Hepatocyte (in vitro differentiated cells): Measurements from ENCODE around the gene CD58. TPM values are rescaled to one million over a fixed set of nuclear protein-coding genes. Genes with fewer than 3 reads are reported as not detected.
"Not testable (repeated sequence)": the region's sequence is repeated elsewhere in the genome, so short reads cannot be mapped to it uniquely, and the experiment has no call there.

Experiments used
- DNase-seq: peaks from one replicate; pipeline ENCODE4 v3.0.0-alpha.2; 2016; ENCODE audit warnings: low spot score
- H2AFZ ChIP-seq: fragments of 200-600 bp; sonication (generic); 2 replicates; pipeline ENCODE4 v1.6.0; 2016; ENCODE audit warnings: antibody characterized with exemption, mild to moderate bottlenecking
- H3K27ac ChIP-seq: fragments of 200-600 bp; sonication (generic); 2 replicates; pipeline ENCODE4 v1.5.1; 2016; ENCODE audit warnings: mild to moderate bottlenecking
- H3K27me3 ChIP-seq: fragments of 200-600 bp; sonication (generic); 2 replicates; pipeline ENCODE4 v1.6.1; 2016
- H3K36me3 ChIP-seq: fragments of 200-600 bp; sonication (generic); replicated peaks from 2 replicates; pipeline ENCODE4 v1.5.1; 2016; ENCODE audit warnings: low read depth; ENCODE audit not compliant: insufficient read depth
- H3K4me1 ChIP-seq: fragments of 200-600 bp; sonication (generic); 2 replicates; pipeline ENCODE4 v1.5.1; 2016; ENCODE audit warnings: mild to moderate bottlenecking, moderate library complexity; ENCODE audit not compliant: insufficient read depth
- H3K4me2 ChIP-seq: fragments of 200-600 bp; sonication (generic); 2 replicates; pipeline ENCODE4 v1.6.0; 2016
- H3K4me3 ChIP-seq: fragments of 200-600 bp; sonication (generic); 2 replicates; pipeline ENCODE4 v1.5.1; 2016; ENCODE audit warnings: mild to moderate bottlenecking
- H3K79me2 ChIP-seq: fragments of 200-600 bp; sonication (generic); 2 replicates; pipeline ENCODE4 v1.6.0; 2017; ENCODE audit warnings: mild to moderate bottlenecking
- H3K9me2 ChIP-seq: fragments of 200-600 bp; sonication (generic); replicated peaks from 2 replicates; pipeline ENCODE4 v1.6.0; 2017; ENCODE audit warnings: mild to moderate bottlenecking; ENCODE audit not compliant: insufficient read depth
- H3K9me3 ChIP-seq: fragments of 200-600 bp; sonication (generic); 2 replicates; pipeline ENCODE4 v1.5.1; 2016; ENCODE audit warnings: low read depth, mild to moderate bottlenecking
- H4K20me1 ChIP-seq: fragments of 200-600 bp; sonication (generic); 2 replicates; pipeline ENCODE4 v1.6.0; 2016; ENCODE audit warnings: mild to moderate bottlenecking; ENCODE audit not compliant: insufficient read depth, poor library complexity, severe bottlenecking
- CTCF ChIP-seq: fragments of 200-600 bp; sonication (generic); IDR thresholded peaks from 2 replicates; pipeline ENCODE4 v1.5.1; 2016; ENCODE audit warnings: antibody characterized with exemption, mild to moderate bottlenecking; ENCODE audit not compliant: poor library complexity
- WGBS: methylation state at CpG from one replicate; pipeline ENCODE4 v1.1.6; 2016; ENCODE audit warnings: low lambda C conversion rate; ENCODE audit errors: missing lambda C conversion rate; 5-methylcytosine and 5-hydroxymethylcytosine counted together
- polyA plus RNA-seq: library from polyadenylated mRNA; unstranded; fragments of >200 nt; fragmentation: Nextera tagmentation; extraction: Ambion mirVana; gene quantifications from 2 replicates; pipeline ENCODE4 v1.2.1, GENCODE V29; 2016
- total RNA-seq: library from RNA; depleted of rRNA; stranded (reverse); fragments of >200 nt; gene quantifications from 2 replicates; pipeline ENCODE4 v1.2.3, GENCODE V29; 2014

Gene CD58
- total and polyA plus RNA-seq, 2 experiments from 2014 or later, result 14.4 to 26.9 TPM

GRCh38 chr1:116597388-116597787 lies 26.6 kb upstream of the CD58 start:
- H3K79me2 ChIP-seq, H2AFZ ChIP-seq, H3K36me3 ChIP-seq, DNase-seq, H3K27me3 ChIP-seq, H4K20me1 ChIP-seq, H3K9me3 ChIP-seq, H3K4me1 ChIP-seq, H3K4me3 ChIP-seq, H3K9me2 ChIP-seq: not testable (repeated sequence)
- WGBS, result 50% methylated on average over 2 of the region's 2 CpGs
- Histone ChIP-seq H3K4me2 (peak overlapping the region; percentile 40), H3K27ac (peak overlapping the region; percentile 81)

- Histone ChIP-seq H3K27ac (peak overlapping the region; percentile 42), H3K4me2 (peak overlapping the region; percentile 65)
- H3K27me3 ChIP-seq, H3K4me3 ChIP-seq, H3K9me2 ChIP-seq, H3K36me3 ChIP-seq, H3K79me2 ChIP-seq, H2AFZ ChIP-seq, H3K4me1 ChIP-seq, H3K9me3 ChIP-seq, DNase-seq, H4K20me1 ChIP-seq: not testable (repeated sequence)
- 66% methylated on average over 5 of the region's 5 CpGs for WGBS
These were observed 26.0 kb upstream of the CD58 start for GRCh38 chr1:116596742-116597307.

GRCh38 chr1:116595946-116596741 lies 25.3 kb upstream of the CD58 start:
- not testable (repeated sequence) for H3K4me1 ChIP-seq, H3K79me2 ChIP-seq, H3K36me3 ChIP-seq, H3K4me3 ChIP-seq, H2AFZ ChIP-seq, H3K9me2 ChIP-seq, H4K20me1 ChIP-seq, H3K27me3 ChIP-seq, H3K9me3 ChIP-seq
- TF ChIP-seq CTCF, result peak; percentile 56
- peak overlapping the region; percentile 42 for H3K27ac ChIP-seq
- peak overlapping the region; percentile 65 for H3K4me2 ChIP-seq
- 14% methylated on average over 8 of the region's 8 CpGs for WGBS
- DNase-seq, result peak; percentile 48

- H3K27me3 ChIP-seq, H3K4me2 ChIP-seq, H3K79me2 ChIP-seq, H2AFZ ChIP-seq, H3K36me3 ChIP-seq, H4K20me1 ChIP-seq, DNase-seq, H3K9me3 ChIP-seq, H3K4me3 ChIP-seq, H3K9me2 ChIP-seq, H3K4me1 ChIP-seq: not testable (repeated sequence)
- WGBS, result 82% methylated on average over 4 of the region's 4 CpGs
- peak overlapping the region; percentile 42 for H3K27ac ChIP-seq
These were observed 24.4 kb upstream of the CD58 start for GRCh38 chr1:116595065-116595840.

GRCh38 chr1:116593977-116594376 lies 23.2 kb upstream of the CD58 start:
- H3K9me3 ChIP-seq, H3K4me2 ChIP-seq, H3K36me3 ChIP-seq, H3K79me2 ChIP-seq, H3K27ac ChIP-seq, H3K9me2 ChIP-seq, DNase-seq, H4K20me1 ChIP-seq, H3K4me3 ChIP-seq, H2AFZ ChIP-seq, H3K27me3 ChIP-seq, H3K4me1 ChIP-seq: not testable (repeated sequence)
- 96% methylated on average over 3 of the region's 3 CpGs for WGBS

- 100% methylated on average over 4 of the region's 5 CpGs for whole genome bisulfite sequencing
- not testable (repeated sequence) for H3K36me3 ChIP-seq, H3K4me3 ChIP-seq, H3K4me2 ChIP-seq, H3K9me2 ChIP-seq, DNase-seq, H3K79me2 ChIP-seq, H3K4me1 ChIP-seq, H3K9me3 ChIP-seq, H2AFZ ChIP-seq, H3K27me3 ChIP-seq, H3K27ac ChIP-seq, H4K20me1 ChIP-seq
These were observed 22.6 kb upstream of the CD58 start for GRCh38 chr1:116593401-116593800.

- not testable (repeated sequence) for H3K4me1 ChIP-seq, H3K27me3 ChIP-seq, H3K4me3 ChIP-seq, H4K20me1 ChIP-seq, H3K4me2 ChIP-seq, DNase-seq, H3K36me3 ChIP-seq, H2AFZ ChIP-seq, H3K9me2 ChIP-seq, H3K27ac ChIP-seq, H3K9me3 ChIP-seq, H3K79me2 ChIP-seq
- WGBS, result 76% methylated on average over 6 of the region's 7 CpGs
These were observed 21.3 kb upstream of the CD58 start for GRCh38 chr1:116591951-116592605.
